Adrenal gland (tissue), 5 donors: ENCODE measurements around the gene AMOTL2.

Source experiments
- CTCF ChIP-seq, 6 experiments: fragments of 450-650 bp in 4 of 6; fragments of 200-600 bp in 2 of 6; sonication (generic) in 1 of 6; IDR thresholded peaks; 1 replicate in 5 of 6; 2 replicates in 1 of 6; pipeline versions ENCODE4 v1.5.1 to v1.8.0; 2016 to 2021; ENCODE audit warnings: antibody characterized with exemption in 6 of 6, mild to moderate bottlenecking in 2 of 6, moderate library complexity in 1 of 6
- POLR2A ChIP-seq, 2 donors: fragments of 450-650 bp; IDR thresholded peaks; one replicate each; pipeline ENCODE4 v1.6.1; 2017; ENCODE audit warnings: antibody characterized with exemption in 2 of 2, mild to moderate bottlenecking in 2 of 2, moderate library complexity in 1 of 2
- donor health status: DM: no; HTN: no; CAD: no.

- TF ChIP-seq CTCF (IDR thresholded peaks at IDR 0.05): no peak
- TF ChIP-seq POLR2A (IDR thresholded peaks at IDR 0.05): no peak
These were observed 15.6 kb upstream of the AMOTL2 start for GRCh38 chr3:134389865-134390264.
